GM19395 (cell line): ENCODE measurements around the gene TUBB3.
A peak's percentile ranks its signal among the peaks of the same experiment; 100 is the strongest.
"Not testable (repeated sequence)": the region's sequence is repeated elsewhere in the genome, so short reads cannot be mapped to it uniquely, and the experiment has no call there.

Experiments used
- ATAC-seq: cut with Tn5 transposase; IDR thresholded peaks from one replicate; pipeline ENCODE4 v1.9.1; 2021; ENCODE audit warnings: mild to moderate bottlenecking, moderate library complexity; ENCODE audit not compliant: unreplicated experiment

Gene TUBB3

GRCh38 chr16:89964201-89964600 is 41.1 kb downstream of the TUBB3 start:
- ATAC-seq, result no peak

GRCh38 chr16:89965447-89966225 is 42.5 kb downstream of the TUBB3 start:
- ATAC-seq, result no peak

DNA sequence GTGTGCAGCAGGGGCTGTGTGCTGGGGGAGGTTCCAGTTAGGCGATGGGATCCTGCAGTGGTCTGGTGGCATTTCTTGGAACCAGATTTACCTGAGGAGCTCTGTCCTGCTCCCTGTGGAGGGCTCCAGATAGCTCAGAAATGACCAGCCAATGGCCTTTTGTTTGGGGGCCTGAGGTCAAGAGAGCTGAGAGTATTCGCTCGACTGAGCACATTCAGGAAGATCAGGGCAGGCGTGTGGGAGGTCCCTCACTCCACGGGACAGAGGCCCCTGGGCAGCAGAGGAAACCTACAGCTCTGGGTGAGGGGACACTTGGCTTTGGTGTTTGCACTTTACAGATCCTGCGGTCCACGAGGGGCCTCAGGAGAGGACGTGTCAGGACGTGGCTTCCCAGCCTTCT is 43.6 kb downstream of the TUBB3 start:
- ATAC-seq, result no peak

DNA sequence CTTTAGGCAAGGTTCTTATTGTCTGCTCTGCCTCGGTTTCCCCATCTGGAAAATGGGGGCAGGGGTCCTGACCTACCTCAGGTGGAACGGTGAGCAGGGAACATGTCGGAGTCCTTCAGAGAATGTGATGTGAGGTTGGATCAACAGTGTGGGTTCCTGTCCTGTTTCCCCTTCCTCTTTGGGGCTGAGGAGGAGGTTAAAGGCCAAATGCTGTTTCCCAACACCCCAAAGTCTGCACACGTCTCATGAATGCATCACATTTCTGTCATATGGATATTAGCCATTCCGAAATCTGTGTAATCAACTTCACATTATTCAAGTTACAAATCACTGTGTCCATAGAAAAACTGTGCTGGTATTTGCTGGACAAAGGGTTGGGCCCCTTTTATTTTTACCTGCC is 44.3 kb downstream of the TUBB3 start:
- ATAC-seq, result not testable (repeated sequence)

GRCh38 chr16:89968074-89968473 is 44.9 kb downstream of the TUBB3 start:
- ATAC-seq, result not testable (repeated sequence)

- no peak for ATAC-seq
Measured at GRCh38 chr16:89969741-89970410, 46.7 kb downstream of the TUBB3 start.

- peak; percentile 11 for ATAC-seq
Measured at GRCh38 chr16:89971495-89972243, 48.5 kb downstream of the TUBB3 start.

DNA sequence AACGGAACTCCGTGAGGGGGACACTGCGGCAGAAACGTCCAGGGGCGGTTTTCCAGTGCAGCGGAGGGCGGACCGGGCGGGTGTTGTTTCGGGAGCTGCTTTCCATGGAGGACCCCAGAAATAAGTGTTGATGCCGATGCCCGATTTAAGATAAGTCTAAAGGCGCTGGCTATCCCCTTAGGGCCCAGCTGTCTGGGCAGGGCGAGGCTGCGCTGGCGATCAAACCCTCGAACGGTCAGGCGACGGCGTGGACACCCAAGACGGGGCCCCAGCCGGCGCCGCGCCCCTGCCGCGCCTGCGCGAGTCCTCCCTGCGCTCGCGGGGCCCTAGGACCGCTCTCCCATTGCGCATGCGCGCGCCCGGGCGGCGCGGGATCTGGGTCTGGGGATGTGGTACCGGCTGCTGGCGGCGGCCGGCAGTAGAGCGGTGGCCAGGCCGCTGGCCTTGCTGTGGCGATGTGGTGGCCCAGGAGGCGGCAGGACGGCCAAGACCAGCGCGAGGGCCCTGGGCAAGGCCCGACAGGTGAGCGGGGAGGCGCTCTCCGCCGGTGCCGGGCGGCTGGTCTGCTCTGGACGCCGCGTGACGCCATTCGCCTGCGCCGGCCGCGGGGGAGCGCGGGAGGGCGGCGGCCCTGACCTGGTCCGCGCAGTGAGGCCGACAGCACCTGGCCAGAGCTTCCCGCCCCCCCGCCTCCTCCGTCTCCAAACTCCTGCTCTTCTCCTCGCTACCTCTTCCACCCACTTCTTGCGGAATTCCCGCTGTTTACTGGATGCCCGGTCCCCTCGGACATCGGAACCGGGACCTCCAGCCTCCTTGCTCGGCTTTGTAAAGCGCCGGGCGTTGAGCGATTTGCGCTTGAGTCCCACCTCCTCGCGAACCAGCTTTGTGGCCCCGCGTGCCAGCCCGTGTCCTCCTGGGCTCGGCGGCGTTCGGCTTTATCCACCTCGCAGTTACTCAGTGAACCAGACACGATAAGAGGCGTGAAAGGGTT is 49.4 kb downstream of the TUBB3 start:
- peak; percentile 82 for ATAC-seq

DNA sequence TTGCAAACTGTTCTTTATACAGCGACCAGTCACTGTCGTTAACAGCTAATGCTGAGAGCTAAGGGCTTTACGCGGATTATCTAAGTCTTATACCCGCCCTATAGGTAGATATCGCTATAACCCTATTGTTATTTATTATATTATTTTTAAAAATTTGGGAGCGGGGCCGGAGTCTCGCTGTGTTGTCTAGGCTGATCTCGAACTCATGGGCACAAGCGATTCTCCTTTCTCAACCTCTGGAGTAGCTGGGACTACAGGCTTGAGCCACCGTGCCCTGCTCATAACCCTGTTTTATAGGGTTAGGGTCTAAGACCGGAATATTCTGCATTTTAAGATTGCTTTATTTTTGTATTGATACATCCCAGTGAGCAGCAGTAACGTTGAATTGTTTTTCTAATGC is 50.1 kb downstream of the TUBB3 start:
- ATAC-seq, result no peak

DNA sequence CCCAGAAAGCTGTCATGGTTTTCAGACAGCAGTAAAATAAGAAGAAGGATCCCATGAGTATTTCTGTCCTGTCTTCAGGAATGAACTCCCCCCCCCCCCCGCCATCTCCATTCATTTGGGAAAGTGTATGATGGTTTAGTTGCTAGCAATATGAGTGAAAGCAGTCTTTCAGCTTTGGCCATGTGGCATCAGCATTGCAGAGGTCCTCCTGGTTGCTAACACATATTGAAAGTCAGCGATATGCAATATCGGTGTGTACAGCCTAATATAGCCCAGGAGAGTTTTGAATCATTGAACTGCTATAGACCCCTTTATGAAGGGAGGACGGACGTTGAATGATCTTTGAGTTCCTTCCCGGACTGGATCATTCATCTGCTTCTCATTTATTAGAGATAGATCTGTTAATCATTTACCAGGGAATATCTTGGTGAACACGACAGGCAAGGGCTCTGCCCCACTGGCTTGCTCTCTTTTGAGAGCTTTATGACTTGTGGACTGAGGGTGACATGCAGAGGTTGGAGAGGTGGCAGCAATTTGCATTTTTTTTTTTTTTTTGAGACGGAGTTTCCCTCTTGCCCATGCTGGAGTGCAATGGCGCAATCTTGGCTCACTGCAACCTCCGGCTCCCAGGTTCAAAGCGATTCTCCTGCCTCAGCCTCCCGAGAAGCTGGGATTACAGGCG is 50.7 kb downstream of the TUBB3 start:
- no peak for ATAC-seq

DNA sequence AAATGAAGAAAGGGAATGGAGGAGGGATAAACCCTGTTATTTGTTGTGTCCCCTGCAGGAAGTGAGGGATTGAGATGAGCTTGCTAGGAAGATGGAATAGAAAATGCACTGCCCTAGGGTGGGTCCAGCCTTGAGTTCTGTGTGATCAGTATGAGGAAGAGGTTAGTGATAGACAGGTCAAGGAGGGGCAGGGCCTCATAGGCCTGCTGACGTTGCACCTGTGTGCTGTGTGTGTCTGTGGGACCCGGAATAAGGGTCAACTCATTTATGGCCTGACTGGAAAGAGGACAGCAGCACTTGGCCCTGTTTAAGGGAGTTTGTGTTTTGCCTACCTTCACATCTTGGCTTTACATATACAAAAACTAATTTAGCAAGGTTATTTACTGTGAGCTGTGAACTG is 51.7 kb downstream of the TUBB3 start:
- no peak for ATAC-seq

- ATAC-seq, result no peak
Measured at GRCh38 chr16:89981414-89981813, 58.3 kb downstream of the TUBB3 start.

DNA sequence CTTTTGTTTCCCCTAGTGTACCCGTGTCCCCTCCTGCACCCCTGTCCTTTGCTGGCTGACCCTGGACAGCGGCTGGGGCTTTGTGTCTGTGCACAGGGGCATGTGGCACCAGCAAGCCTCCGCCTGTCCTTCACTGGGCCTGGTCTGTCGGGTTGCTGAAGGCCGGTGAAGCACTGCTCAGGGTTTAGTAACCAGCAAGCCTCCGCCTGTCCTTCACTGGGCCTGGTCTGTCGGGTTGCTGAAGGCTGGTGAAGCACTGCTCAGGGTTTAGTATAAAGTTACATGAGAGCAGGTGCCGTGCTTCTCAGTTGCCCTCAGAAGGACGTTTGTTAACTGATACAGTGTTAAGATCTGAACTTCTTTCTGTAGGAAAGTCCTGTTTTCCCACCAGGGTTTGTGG is 59.2 kb downstream of the TUBB3 start:
- no peak for ATAC-seq

DNA sequence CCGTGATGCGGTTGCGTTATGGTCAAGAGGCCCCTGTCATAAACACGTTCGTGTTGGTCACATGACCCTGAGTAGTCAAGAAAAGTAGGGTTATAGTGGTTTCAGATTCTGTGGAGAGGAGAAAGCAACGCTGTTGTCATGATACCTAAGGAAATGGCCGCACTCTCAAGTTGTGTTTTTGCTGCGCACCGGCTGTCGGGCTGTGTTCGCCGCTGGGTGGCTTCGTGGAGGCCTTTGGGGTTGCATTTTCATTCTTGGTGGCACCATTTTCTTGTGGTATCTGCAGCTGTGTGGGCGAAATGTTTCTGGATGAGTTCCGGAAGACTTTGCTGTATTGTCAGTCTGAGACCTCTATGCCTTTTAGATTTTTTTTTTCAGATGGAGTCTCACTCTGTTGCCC is 60.4 kb downstream of the TUBB3 start:
- no peak for ATAC-seq

GRCh38 chr16:89984216-89984615 is 61.1 kb downstream of the TUBB3 start:
- ATAC-seq, result no peak

- ATAC-seq, result no peak
Measured at GRCh38 chr16:89985219-89985618, 62.1 kb downstream of the TUBB3 start.
